Smooth muscle cell (in vitro differentiated cells): ENCODE results near the gene TBRG1. TPM values are rescaled to one million over a fixed set of nuclear protein-coding genes. Genes with fewer than 3 reads are reported as not detected.

Source experiments
- DNase-seq: peaks from one replicate; lab custom pipeline; 2025; ENCODE audit not compliant: unreplicated experiment; lab: John Stamatoyannopoulos, UW
- H2AFZ ChIP-seq: fragments of 200-600 bp; sonication (generic); 2 replicates; pipeline ENCODE4 v1.6.0; 2016; ENCODE audit warnings: antibody characterized with exemption, low read depth, mild to moderate bottlenecking
- H3F3A ChIP-seq: fragments of 200-600 bp; sonication (generic); 2 replicates; pipeline ENCODE4 v1.6.0; 2017; ENCODE audit warnings: antibody characterized with exemption, low read depth
- H3K27ac ChIP-seq: fragments of 200-600 bp; sonication (generic); 2 replicates; pipeline ENCODE4 v1.5.1; 2016; ENCODE audit warnings: low read depth, mild to moderate bottlenecking
- H3K27me3 ChIP-seq: fragments of 200-600 bp; sonication (generic); 2 replicates; pipeline ENCODE4 v1.6.1; 2016; ENCODE audit warnings: low read depth, mild to moderate bottlenecking
- H3K36me3 ChIP-seq: fragments of 200-600 bp; sonication (generic); 2 replicates; pipeline ENCODE4 v1.5.1; 2016; ENCODE audit warnings: low read depth
- H3K4me1 ChIP-seq: fragments of 200-600 bp; sonication (generic); 2 replicates; pipeline ENCODE4 v1.5.1; 2016; ENCODE audit warnings: low read depth
- H3K4me2 ChIP-seq: fragments of 200-600 bp; sonication (generic); 2 replicates; pipeline ENCODE4 v1.6.0; 2016; ENCODE audit warnings: mild to moderate bottlenecking
- H3K4me3 ChIP-seq: fragments of 200-600 bp; sonication (generic); 2 replicates; pipeline ENCODE4 v1.5.1; 2016; ENCODE audit warnings: mild to moderate bottlenecking
- H3K79me2 ChIP-seq: fragments of 200-600 bp; sonication (generic); 2 replicates; pipeline ENCODE4 v1.6.0; 2016; ENCODE audit warnings: low read depth, mild to moderate bottlenecking
- H3K9ac ChIP-seq: fragments of 200-600 bp; sonication (generic); 2 replicates; pipeline ENCODE4 v1.6.0; 2016; ENCODE audit warnings: low read depth
- H3K9me3 ChIP-seq: fragments of 200-600 bp; sonication (generic); replicated peaks from 2 replicates; pipeline ENCODE4 v1.5.1; 2016; ENCODE audit warnings: low read depth
- H4K20me1 ChIP-seq: fragments of 200-600 bp; sonication (generic); 2 replicates; pipeline ENCODE4 v1.6.0; 2016; ENCODE audit warnings: low read depth
- CTCF ChIP-seq: fragments of 200-600 bp; sonication (generic); IDR thresholded peaks from 2 replicates; pipeline ENCODE4 v1.5.1; 2017; ENCODE audit warnings: borderline replicate concordance, mild to moderate bottlenecking, antibody characterized with exemption; ENCODE audit not compliant: insufficient read depth, poor library complexity, severe bottlenecking
- WGBS: methylation state at CpG from one replicate; pipeline ENCODE4 v1.1.7; 2016; ENCODE audit warnings: low lambda C conversion rate; 5-methylcytosine and 5-hydroxymethylcytosine counted together
- polyA plus RNA-seq: library from polyadenylated mRNA; unstranded; fragments of >200 nt; fragmentation: Nextera tagmentation; extraction: Ambion mirVana; gene quantifications from 2 replicates; pipeline ENCODE4 v1.2.1, GENCODE V29; 2016
- total RNA-seq: library from RNA; depleted of rRNA; stranded (reverse); fragments of >200 nt; gene quantifications from 2 replicates; pipeline ENCODE4 v1.2.3, GENCODE V29; 2014

TBRG1 gene
- total and polyA plus RNA-seq, 2 experiments from 2014 or later, result 28.5 to 30.6 TPM

- Histone ChIP-seq H3K27ac (no peak overlapping the region), H3K79me2 (no peaks in the 10 kb centered on the region), H3K4me2 (no peak overlapping the region), H3F3A (no peaks in the 10 kb centered on the region), H3K4me1 (no peaks in the 10 kb centered on the region), H4K20me1 (no peaks in the 10 kb centered on the region), H3K27me3 (no peaks in the 10 kb centered on the region), H3K9me3 (no peaks in the 10 kb centered on the region), H3K36me3 (no peaks in the 10 kb centered on the region), H3K4me3 (no peak overlapping the region), H2AFZ (no peak overlapping the region), H3K9ac (no peak overlapping the region)
- TF ChIP-seq CTCF, result no peak
- DNase-seq, result no peak
- WGBS, result 93% methylated on average over 3 of the region's 3 CpGs
Measured at GRCh38 chr11:124605719-124606118, 16.9 kb upstream of the TBRG1 start.

GRCh38 chr11:124608147-124608546 lies 14.5 kb upstream of the TBRG1 start:
- H3K9me3 ChIP-seq, result no peaks in the 10 kb centered on the region
- no peaks in the 10 kb centered on the region for H3K4me1 ChIP-seq
- H3K27ac ChIP-seq, result no peak overlapping the region
- no peak overlapping the region for H2AFZ ChIP-seq
- H3K36me3 ChIP-seq, result no peaks in the 10 kb centered on the region
- no peak overlapping the region for H3K9ac ChIP-seq
- DNase-seq, result no peak
- H3K4me3 ChIP-seq, result no peak overlapping the region
- no peaks in the 10 kb centered on the region for H3K79me2 ChIP-seq
- no peaks in the 10 kb centered on the region for H3K27me3 ChIP-seq
- TF ChIP-seq CTCF, result no peak
- no peaks in the 10 kb centered on the region for H4K20me1 ChIP-seq
- H3F3A ChIP-seq, result no peaks in the 10 kb centered on the region
- H3K4me2 ChIP-seq, result no peak overlapping the region

- Histone ChIP-seq H3F3A (no peaks in the 10 kb centered on the region), H3K27ac (no peak overlapping the region), H4K20me1 (no peaks in the 10 kb centered on the region), H3K4me1 (no peaks in the 10 kb centered on the region), H3K4me3 (no peak overlapping the region), H3K79me2 (no peaks in the 10 kb centered on the region), H3K4me2 (no peak overlapping the region), H3K9me3 (no peaks in the 10 kb centered on the region), H2AFZ (no peak overlapping the region), H3K27me3 (no peaks in the 10 kb centered on the region), H3K9ac (no peak overlapping the region), H3K36me3 (no peaks in the 10 kb centered on the region)
- TF ChIP-seq CTCF, result no peak
- 86% methylated on average over 2 of the region's 2 CpGs for WGBS
- DNase-seq, result no peak
Measured at GRCh38 chr11:124610295-124610694, 12.4 kb upstream of the TBRG1 start.

- WGBS, result 83% methylated on average over 5 of the region's 5 CpGs
- Histone ChIP-seq H3K27ac (no peak within 1 kb of the TSS), H3K9ac (no peak within 1 kb of the TSS)
Measured at GRCh38 chr11:124611064-124611463, 11.6 kb upstream of the TBRG1 start, which contains the start of gene PANX3. PANX3 (plus strand) TSS chr11:124611428; CDS start chr11:124611557, 129 bp downstream.

More at GRCh38 chr11:124611064-124611463, 11.6 kb upstream of the TBRG1 start, which contains the start of gene PANX3:
- Histone ChIP-seq H2AFZ (no peak within 1 kb of the TSS), H3K4me1 (no peaks in the 10 kb centered on the region), H3K27me3 (no peaks in the 10 kb centered on the region), H3K9me3 (no peaks in the 10 kb centered on the region), H3K4me2 (no peak within 1 kb of the TSS), H3K36me3 (no peaks in the 10 kb centered on the region), H4K20me1 (no peaks in the 10 kb centered on the region), H3K4me3 (no peak within 1 kb of the TSS), H3K79me2 (no peaks in the 10 kb centered on the region), H3F3A (no peaks in the 10 kb centered on the region)
- no peak for DNase-seq
- no peak for TF ChIP-seq CTCF
